ENCODE data around the gene APPBP2. TPM values are rescaled to one million over a fixed set of nuclear protein-coding genes. Genes with fewer than 3 reads are reported as not detected.

The APPBP2 gene
- total RNA-seq, 1 donor from 2014 or later: 15.5 TPM

GRCh38 chr17:60527701-60528100 is 1.7 kb upstream of the APPBP2 start:
- DNase-seq (ENCODE audit: low read depth) (no peak), FAIRE-seq (no peak)
- TF ChIP-seq, protein P1, sequence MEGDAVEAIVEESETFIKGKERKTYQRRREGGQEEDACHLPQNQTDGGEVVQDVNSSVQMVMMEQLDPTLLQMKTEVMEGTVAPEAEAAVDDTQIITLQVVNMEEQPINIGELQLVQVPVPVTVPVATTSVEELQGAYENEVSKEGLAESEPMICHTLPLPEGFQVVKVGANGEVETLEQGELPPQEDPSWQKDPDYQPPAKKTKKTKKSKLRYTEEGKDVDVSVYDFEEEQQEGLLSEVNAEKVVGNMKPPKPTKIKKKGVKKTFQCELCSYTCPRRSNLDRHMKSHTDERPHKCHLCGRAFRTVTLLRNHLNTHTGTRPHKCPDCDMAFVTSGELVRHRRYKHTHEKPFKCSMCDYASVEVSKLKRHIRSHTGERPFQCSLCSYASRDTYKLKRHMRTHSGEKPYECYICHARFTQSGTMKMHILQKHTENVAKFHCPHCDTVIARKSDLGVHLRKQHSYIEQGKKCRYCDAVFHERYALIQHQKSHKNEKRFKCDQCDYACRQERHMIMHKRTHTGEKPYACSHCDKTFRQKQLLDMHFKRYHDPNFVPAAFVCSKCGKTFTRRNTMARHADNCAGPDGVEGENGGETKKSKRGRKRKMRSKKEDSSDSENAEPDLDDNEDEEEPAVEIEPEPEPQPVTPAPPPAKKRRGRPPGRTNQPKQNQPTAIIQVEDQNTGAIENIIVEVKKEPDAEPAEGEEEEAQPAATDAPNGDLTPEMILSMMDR (IDR thresholded peaks at IDR 0.05; ENCODE audit: insufficient read depth, low read length, severe bottlenecking): no peak
- Histone ChIP-seq H3K27me3 (ENCODE audit: control insufficient read depth, insufficient read depth, low read length) (no peaks in the 10 kb centered on the region), H3K4me3 (ENCODE audit: low read depth, low read length) (no peak overlapping the region), H3K36me3 (ENCODE audit: control insufficient read depth, insufficient read depth, low read length) (no peaks in the 10 kb centered on the region)

DNA sequence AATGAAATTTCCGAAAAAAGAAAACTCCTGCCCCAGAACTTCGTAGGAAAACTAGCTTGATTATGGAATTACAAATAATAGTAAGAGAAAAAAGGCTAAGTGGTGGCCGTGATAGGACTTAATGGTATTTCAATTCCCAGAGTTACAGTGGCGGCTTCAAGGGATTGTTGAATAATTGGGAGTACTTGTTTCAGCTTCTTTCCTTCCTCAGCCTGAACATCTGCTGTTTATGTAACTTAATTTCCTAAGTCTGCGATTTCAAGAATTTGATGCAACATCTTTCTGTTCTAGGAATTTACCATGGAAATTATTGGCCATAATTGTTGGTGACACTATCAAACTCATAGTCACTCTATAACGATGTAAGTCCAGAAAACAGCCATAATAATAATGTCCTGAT is 684 bp upstream of the APPBP2 start:
- TF ChIP-seq, protein P1 (IDR thresholded peaks at IDR 0.05; ENCODE audit: insufficient read depth, low read length, severe bottlenecking): no peak
- Histone ChIP-seq H3K4me3 (ENCODE audit: low read depth, low read length) (peak overlapping the region; percentile 65), H3K27me3 (ENCODE audit: control insufficient read depth, insufficient read depth, low read length) (no peaks in the 10 kb centered on the region), H3K36me3 (ENCODE audit: control insufficient read depth, insufficient read depth, low read length) (no peaks in the 10 kb centered on the region)
- FAIRE-seq: no peak
- peak; percentile 3 for DNase-seq (ENCODE audit: low read depth)

DNA sequence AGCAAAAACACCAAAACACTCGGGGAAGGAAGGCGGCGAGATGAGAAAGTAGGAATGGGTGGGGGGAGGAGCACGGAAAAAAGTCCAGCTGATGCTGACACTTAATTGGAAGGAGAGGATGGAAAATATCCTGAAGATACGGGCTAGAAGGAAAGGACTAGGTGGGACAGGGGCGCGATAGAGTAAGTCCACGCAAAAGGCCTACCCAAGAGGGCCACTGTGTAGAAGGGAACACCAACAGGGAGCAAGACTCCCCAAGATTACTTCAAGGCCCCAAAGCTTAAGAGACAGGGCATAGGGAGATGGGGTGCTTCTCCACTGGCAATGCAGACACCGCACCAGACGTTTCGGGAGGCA is 736 bp downstream of the APPBP2 start:
- Histone ChIP-seq H3K4me3 (ENCODE audit: low read depth, low read length) (peak overlapping the region; percentile 65), H3K36me3 (ENCODE audit: control insufficient read depth, insufficient read depth, low read length) (no peaks in the 10 kb centered on the region), H3K27me3 (ENCODE audit: control insufficient read depth, insufficient read depth, low read length) (no peaks in the 10 kb centered on the region)
- no peak for FAIRE-seq
- TF ChIP-seq, protein P1 (IDR thresholded peaks at IDR 0.05; ENCODE audit: insufficient read depth, low read length, severe bottlenecking): no peak
- peak; percentile 15 for DNase-seq (ENCODE audit: low read depth)

DNA sequence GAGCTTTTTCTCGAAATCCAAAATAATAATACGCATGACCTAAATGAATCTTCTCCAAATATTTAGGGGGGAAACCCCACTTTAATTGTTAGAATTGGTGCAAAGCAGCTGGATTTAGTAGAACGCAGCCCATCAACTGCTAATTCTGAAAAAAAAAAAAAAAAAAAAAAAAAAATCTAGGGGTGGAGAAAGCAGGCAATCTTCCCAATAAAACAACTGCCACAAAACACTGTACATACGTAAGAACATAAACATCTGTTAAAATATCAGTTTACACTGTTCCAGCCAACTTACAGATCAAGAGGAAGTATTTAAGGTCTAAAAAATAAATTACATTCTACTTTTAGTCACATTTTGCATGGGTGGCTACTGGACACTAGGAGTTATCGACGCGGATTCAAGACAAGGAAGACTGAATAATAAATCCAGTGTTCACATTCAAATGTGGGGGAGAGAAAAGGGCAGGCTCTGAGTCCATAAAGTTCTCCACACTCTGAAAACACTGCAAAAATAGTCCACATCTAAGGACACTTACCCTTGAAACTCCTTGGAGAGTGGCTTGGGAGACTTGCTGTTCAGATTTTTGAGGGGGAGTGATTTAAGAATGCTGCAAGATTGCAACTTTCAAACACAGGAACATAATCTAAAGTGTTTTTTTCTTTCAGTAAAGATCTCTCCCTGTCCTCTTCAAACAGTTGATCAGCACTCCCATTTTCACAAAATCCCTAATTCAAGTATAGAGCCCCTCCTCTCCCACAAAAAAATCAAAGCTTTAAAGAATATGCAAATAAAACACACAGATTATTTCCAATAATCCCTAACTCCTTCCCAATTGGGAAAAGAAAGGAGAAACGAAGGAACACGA is 1.3 kb downstream of the APPBP2 start:
- DNase-seq (ENCODE audit: low read depth): peak; percentile 19
- TF ChIP-seq, protein P1 (IDR thresholded peaks at IDR 0.05; ENCODE audit: insufficient read depth, low read length, severe bottlenecking): no peak
- Histone ChIP-seq H3K27me3 (ENCODE audit: control insufficient read depth, insufficient read depth, low read length) (no peaks in the 10 kb centered on the region), H3K36me3 (ENCODE audit: control insufficient read depth, insufficient read depth, low read length) (no peaks in the 10 kb centered on the region), H3K4me3 (ENCODE audit: low read depth, low read length) (peak overlapping the region; percentile 65)
- FAIRE-seq: no peak

DNA sequence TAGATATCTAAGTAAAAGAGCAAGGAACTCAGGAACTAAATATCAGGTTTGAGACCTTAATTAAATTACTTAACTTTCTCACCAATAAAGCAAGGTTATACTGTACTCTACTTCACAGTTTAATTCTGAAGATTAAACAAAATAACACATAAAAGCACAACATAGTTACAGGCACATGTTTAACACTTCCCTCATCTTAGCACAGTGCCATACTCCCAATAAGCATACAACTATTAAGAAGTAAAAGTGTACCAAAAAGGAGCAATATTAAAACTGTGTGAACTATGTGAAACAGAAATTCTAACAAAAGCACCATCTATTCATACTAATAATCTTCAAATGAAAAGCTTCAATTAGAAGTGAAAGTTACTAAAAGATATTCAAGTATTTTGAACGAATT is 2.2 kb downstream of the APPBP2 start:
- H3K4me3 ChIP-seq (ENCODE audit: low read depth, low read length): peak overlapping the region; percentile 65
- no peaks in the 10 kb centered on the region for H3K27me3 ChIP-seq (ENCODE audit: control insufficient read depth, insufficient read depth, low read length)
- H3K36me3 ChIP-seq (ENCODE audit: control insufficient read depth, insufficient read depth, low read length): no peaks in the 10 kb centered on the region
- no peak for FAIRE-seq
- DNase-seq (ENCODE audit: low read depth): no peak
- TF ChIP-seq, protein P1 (IDR thresholded peaks at IDR 0.05; ENCODE audit: insufficient read depth, low read length, severe bottlenecking): no peak

All from bronchial epithelial cell (primary cell).